Muscle of back (tissue), 11 donors: ENCODE measurements around the gene ADCY9. TPM values are rescaled to one million over a fixed set of nuclear protein-coding genes. Genes with fewer than 3 reads are reported as not detected.

Experiments
- DNase-seq, 3 donors: peaks; one replicate each; pipeline versions ENCODE4 v3.0.0 to v3.0.0-alpha.2; 2013
- polyA plus RNA-seq, 10 donors: library from polyadenylated mRNA; unstranded; fragments of 120-200 nt; gene quantifications; one replicate each; pipeline ENCODE4 v1.2.1, GENCODE V29; 2013; ENCODE audit not compliant: insufficient read length in 10 of 10

The ADCY9 gene
- polyA plus RNA-seq, 10 donors, result 11.3 to 16.9 (median 13.9) TPM

GRCh38 chr16:4124535-4125294 lies 8.5 kb upstream of the ADCY9 start:
- no peak for DNase-seq

DNA sequence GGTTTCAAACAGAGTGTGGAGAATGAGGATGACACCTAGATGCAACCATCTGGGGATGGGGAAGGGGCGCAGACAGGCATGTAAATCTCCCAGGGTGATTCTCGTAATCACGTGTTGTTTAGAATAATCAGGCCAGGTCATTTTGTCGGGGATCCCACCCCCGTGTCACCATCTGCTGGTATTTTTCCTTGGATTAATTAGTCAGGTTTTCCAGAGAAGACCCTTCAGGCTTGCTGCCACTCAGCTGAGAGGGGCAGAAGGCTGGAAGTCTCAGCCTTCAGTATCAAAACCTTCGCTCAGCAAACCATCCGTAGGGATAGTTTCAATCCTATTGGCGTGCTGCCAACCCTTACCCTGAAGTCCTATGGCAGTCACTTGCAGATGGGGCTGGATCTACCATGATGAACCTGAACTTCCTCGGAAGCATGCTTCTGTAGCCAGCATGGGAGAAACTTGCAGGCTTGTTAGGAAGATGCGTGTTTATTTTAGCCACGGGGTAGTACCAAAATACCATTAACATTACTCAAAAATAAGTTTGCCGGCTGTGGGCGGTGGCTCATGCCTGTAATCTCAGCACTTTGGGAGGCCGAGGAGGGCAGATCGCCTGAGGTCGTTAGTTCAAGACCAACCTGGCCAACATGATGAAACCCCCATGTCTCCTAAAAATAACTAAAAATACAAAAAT lies 7.5 kb upstream of the ADCY9 start:
- no peak for DNase-seq

GRCh38 chr16:4120176-4120575 lies 3.9 kb upstream of the ADCY9 start:
- DNase-seq, result no peak

- no peak for DNase-seq
These were observed 972 bp upstream of the ADCY9 start for GRCh38 chr16:4117250-4117578.

DNA sequence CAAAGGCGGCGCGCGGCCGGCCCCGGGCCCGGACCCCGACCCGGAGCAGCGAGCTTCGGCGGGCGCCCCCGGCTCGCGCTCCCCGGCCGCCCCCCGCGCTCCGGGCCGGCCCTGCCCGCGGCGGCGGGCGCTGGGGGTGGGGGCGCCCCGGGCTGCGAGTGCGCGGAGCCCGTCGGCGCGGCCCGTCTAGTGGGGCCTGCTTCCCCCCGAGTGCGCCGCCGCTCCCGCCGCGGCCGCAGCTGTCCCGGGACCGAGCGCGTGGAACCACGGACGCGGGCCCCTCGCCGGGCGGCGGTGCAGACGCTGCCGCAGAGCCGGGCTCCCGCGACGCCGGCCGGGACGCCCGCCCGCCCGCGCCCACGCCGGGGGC lies 308 bp downstream of the ADCY9 start:
- DNase-seq, result no peak

- DNase-seq, result peak in 2 of 3 donors; percentile 63 to 84
These were observed 863 bp downstream of the ADCY9 start for GRCh38 chr16:4115209-4115948.

DNA sequence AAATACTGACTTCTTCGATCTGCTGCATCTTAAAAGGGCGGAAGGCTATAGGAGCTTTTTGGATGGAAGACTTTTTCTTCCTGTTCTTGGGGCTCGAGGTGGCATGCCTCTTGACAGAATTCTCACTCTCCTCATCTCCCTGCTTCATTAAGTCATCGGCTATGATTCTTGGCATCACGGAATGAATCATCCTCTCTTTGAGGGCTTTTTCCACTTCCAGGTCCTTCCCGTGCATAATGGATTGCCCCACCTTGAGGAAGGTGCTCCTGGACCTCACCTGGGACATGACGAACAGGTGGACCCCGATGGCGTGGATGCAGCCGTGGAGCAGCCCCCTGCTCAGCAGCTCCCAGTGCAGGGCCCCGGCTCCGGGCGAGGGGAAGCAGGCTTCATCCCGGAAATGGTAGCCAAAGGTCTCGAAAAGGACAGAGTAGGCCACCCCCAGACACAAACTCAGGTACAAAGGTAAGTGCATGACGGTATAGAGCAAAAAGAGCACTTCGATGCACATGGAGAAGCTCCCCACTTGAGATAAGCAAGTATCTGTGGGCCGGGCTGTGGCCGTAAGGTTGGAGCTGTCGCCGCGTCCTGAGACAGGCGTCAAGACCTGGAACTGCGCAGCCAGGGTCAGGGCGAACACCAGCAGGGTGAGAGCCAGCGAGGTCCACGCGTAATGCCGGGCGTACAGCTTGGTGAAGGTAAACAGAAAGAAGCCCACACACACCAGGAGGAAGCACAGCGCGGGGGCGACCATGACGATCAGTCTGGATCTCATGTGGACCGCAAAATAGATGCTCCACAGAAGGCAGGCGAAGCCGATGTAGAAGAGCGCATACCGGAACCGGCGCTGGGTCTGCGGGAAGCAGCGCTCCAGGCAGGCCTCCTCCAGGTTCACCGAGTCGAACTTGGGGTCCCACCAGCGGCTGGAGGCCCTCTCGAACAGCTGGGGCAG lies 1.7 kb downstream of the ADCY9 start:
- no peak for DNase-seq

DNA sequence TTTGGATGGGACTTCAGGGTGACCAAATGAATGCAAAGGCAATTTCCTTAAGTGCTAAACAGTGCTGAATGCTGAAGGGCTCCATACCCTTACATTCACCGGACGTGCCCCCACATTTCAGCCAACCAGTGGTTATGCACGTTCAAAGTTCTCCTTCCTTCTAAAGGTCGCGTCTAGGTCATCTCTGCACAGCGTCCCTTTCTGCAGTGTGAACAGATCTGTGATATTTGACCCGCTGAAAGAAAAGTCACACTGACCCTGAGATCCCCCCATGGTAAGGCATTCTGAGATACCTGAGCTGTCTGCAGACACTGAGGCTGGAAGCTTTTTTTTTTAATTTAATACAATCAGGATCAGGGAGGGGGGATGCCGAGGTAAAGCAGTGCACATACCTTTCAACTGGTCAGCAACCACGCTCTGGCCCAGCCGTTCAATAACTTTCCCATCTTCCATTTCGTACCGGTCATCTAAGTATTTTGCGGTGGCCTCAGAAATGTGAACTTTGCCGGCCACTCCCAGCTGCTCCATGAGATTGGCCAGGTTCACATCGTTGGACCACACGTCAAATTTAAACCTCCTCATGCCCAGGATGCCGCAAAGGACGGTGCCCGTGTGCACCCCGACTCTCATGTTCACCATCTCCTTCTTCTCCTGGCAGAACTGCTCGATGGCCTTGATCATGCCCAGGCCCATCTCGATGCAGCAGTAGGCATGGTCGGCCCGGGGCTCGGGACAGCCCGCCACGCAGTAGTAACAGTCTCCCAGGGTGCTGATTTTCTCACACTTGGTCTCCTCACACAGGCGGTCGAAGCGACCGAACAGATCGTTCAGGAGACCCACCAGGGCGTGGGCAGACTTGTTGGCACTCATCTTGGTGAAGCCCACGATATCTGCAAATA lies 2.6 kb downstream of the ADCY9 start:
- DNase-seq, result no peak

- DNase-seq, result peak in 1 of 3 donors; percentile 59
These were observed 4.2 kb downstream of the ADCY9 start for GRCh38 chr16:4111748-4112696.

DNA sequence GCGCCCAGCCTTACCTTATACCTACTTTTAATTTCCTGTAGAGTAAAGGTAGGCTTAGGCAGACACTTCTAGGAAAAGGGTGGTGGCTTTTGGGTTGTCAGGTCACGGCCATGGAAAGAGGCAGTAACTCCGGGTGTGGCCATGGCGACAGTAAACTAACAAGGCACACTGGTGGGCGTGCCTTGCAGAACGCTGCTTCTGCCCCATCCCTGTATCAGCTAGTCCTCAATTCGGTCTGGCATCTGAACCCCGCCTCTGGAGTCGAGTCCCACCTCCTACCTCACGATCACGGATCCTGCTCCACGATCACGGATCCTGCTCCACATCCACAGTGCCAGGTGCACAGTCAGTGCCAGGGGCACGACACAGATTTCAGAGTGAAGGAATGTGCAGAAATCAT lies 5.6 kb downstream of the ADCY9 start:
- no peak for DNase-seq

GRCh38 chr16:4110065-4110464 lies 6.2 kb downstream of the ADCY9 start:
- DNase-seq, result no peak

- DNase-seq, result no peak
These were observed 6.9 kb downstream of the ADCY9 start for GRCh38 chr16:4109250-4109736.

DNA sequence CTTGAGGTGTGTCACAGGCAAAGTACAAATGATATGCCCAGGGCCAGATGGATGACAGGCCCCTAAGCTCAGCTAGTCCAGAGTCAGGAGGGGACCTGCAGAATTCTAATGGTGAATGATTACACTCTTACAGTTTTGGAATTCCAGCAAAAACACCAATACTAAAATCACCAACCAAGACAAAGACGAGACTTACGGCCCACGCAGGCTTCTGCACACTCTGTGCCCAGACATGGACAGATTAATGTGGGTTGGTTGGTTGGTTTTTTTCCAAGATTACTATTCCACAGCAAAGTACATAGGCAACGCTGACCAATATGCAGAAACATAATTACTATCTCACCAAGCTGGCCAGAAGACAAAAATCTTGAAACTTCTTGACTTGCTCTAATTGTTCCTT lies 9.7 kb downstream of the ADCY9 start:
- no peak for DNase-seq

DNA sequence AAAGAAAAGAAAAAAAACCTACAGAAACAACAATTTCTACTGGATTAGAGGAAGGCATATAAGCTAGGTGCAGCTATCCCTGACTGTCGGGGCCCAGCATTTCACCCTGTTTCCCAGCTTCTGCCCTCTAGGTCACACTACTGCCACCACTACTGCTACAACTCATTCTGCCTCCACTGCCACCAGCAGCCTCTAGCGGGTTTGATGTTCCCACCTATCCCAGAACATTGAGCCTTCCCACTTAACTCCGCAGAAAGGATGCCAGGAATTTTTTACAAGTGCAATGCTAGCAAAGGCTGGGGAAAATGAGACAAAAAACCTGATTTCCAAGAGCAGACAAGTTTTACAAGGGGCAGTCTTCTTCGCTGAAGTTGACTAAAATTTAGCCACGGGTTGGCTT lies 10.4 kb downstream of the ADCY9 start:
- no peak for DNase-seq

DNA sequence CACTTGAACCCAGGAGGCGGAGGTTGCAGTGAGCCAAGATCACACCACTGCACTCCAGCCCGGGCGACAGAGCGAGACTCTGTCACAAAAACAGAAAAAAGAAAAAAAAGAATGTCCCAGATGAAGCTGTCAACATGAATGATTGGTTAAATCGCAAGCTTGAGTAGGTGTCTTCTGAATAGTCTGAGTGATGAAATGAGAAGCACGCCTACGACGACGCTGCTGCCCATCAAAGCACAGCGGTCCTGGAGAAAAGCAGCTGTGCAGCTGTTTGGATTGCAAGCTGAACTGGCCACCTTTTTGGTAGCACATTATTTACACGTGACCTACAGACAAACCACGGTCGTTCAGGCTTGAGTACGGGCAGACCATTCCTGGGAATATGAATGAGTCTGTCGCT lies 12.5 kb downstream of the ADCY9 start:
- DNase-seq, result no peak

DNA sequence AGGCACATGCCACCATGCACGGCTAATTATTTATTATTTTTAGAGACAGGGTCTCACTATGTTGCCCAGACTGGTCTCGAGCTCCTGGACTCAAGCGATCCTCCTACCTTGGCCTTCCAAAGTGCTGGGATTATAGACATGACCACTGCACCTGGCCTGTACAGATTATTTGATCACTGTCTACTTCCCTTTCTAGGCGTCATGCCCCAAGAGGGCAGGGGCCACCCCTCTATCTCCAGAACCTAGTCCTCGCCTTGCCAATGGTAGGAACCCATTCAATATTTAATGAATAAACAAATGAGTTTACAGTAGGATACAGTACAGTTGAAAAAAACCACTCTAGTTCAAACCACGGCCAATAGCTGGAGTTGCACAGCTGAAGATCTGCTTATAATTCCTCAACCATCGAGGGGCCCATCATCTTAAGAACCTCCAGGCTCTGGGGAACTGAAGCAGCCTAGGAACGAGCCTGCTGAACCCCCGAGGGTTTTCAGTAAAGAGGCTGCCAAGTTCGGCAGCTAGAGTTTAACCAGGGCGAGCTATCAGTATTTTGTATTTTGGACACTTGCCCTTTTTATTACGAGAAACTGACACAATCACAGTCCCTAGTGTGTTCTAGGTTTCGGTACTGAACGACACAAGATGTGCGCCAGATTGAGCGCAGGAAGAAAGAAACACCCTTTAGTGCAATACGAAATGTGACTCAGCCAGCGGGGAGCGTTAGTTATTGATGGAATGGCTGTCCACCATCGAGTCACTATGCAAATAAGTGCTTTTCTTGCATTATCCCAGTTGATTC lies 14.6 kb downstream of the ADCY9 start:
- peak in 2 of 3 donors; percentile 38 to 68 for DNase-seq

- peak in 1 of 3 donors; percentile 69 for DNase-seq
These were observed 17.7 kb downstream of the ADCY9 start for GRCh38 chr16:4098501-4098900.

DNA sequence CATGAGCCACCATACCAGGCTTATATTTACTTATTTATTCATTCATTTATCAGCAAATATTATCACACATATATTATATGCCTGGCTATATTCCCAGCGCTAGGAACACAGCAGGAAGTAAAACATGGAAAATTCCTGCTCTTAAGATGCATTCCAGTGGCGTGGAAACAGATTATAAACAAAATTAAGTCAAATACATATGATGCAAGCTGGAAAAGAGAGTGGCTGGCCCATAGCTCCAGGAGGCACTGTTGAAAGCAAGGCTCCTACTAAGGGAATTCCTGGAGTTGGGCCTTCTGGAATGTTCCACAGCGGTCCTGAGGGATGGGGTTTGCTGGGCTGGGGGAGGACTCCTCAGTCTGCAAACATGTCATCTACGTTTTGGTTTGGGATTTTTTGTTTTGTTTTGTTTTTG lies 18.4 kb downstream of the ADCY9 start:
- peak in 1 of 3 donors; percentile 68 for DNase-seq
